Fibroblast of mammary gland (primary cell): ENCODE data around the gene NRG4.
A peak's percentile ranks its signal among the peaks of the same experiment; 100 is the strongest.

Source experiments
- DNase-seq: peaks from one replicate; pipeline ENCODE4 v3.0.0-alpha.2; 2010; ENCODE audit warnings: low read depth
- H3K4me3 ChIP-seq: 2 replicates; pipeline ENCODE4 v1.5.1; 2011; ENCODE audit warnings: low read depth, mild to moderate bottlenecking, low read length, moderate library complexity; ENCODE audit not compliant: control insufficient read depth
- CTCF ChIP-seq: conservative IDR thresholded peaks from 2 replicates; pipeline ENCODE4 v1.5.1; 2011; ENCODE audit warnings: low read depth, low read length, inconsistent platforms; ENCODE audit not compliant: control insufficient read depth, insufficient read depth

Gene NRG4

GRCh38 chr15:75903331-75904239, 108.6 kb downstream of the NRG4 start, which contains the start of gene FBXO22:
Gene FBXO22, plus strand, starts transcription at chr15:75903878. Its CDS starts 86 bp downstream, at chr15:75903964.
- no peak for TF ChIP-seq CTCF
- H3K4me3 ChIP-seq, result peak within 1 kb of the TSS; percentile 95
- DNase-seq, result peak; percentile 87

- H3K4me3 ChIP-seq, result no peak overlapping the region
- no peak for TF ChIP-seq CTCF
- no peak for DNase-seq
Observed at GRCh38 chr15:75902129-75902557, 110.1 kb downstream of the NRG4 start.

GRCh38 chr15:75900577-75900976, 111.6 kb downstream of the NRG4 start:
- DNase-seq, result no peak
- H3K4me3 ChIP-seq, result no peak overlapping the region
- no peak for TF ChIP-seq CTCF

GRCh38 chr15:75895731-75896130, 116.5 kb downstream of the NRG4 start:
- no peak for TF ChIP-seq CTCF
- no peak for DNase-seq
- no peak overlapping the region for H3K4me3 ChIP-seq

GRCh38 chr15:75891895-75892294, 120.3 kb downstream of the NRG4 start:
- no peak for TF ChIP-seq CTCF
- DNase-seq, result peak; percentile 90
- H3K4me3 ChIP-seq, result no peak overlapping the region
